Measurements from ENCODE around the gene OR2B2. TPM values are rescaled to one million over a fixed set of nuclear protein-coding genes. Genes with fewer than 3 reads are reported as not detected.
"Not testable (repeated sequence)": the region's sequence is repeated elsewhere in the genome, so short reads cannot be mapped to it uniquely, and the experiment has no call there.

OR2B2 gene
- total and polyA plus RNA-seq, 2 experiments from 2014 or later = not detected

DNA sequence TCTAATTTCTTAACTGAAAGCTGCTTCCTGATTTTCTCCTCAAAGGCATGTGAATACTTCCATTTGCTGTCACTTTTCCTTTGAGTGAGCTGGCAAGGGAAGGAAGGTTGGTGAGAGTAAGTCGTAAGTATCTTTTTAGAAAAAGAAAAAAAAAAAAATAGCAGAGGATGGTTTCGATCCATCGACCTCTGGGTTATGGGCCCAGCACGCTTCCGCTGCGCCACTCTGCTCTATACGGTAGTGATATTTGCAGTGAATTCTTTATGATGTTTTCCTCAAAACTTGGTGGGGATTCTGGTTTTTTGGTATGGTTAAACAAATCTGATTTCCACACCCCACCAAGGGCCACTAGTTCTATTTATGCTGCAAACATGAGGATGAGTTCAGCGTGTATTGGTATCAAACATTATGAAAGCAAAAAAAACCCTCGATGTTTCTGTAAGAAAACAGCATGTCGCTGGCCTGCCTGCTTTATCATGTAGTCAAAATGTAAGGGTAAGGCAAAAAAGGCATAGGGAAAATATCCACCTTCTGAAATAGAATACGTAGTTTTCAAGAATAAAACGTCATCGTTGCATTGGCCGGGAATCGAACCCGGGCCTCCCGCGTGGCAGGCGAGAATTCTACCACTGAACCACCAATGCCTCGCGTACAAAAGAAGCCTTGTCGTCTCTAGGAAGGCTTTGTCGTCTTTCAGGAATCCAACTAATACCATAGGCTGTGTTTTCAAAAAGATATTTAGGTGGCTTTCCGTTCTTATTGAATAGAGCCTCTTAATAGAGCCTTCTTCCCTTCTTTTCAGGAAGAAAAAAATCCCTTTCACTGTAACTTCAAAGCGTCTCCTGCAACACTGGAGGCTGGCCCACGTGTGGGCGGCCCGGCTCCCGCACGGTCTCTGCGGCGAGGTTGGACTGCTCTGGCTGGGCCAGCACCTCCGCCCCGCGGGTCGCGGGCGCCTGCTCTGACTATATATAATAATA lies 9.6 kb downstream of the OR2B2 start:
- Histone ChIP-seq H3K27ac (peak overlapping the region; percentile 90), H3K27me3 (no peaks in the 10 kb centered on the region), H3K36me3 (no peaks in the 10 kb centered on the region), H3K9me3 (ENCODE audit: low read depth) (no peaks in the 10 kb centered on the region), H3K4me3 (peak overlapping the region; percentile 74), H3K4me1 (ENCODE audit: low read depth) (no peaks in the 10 kb centered on the region)
- peak; percentile 78 to 85 for DNase-seq (ENCODE audit: low read depth in 1 of 2, low spot score in 1 of 2)
- TF ChIP-seq, protein P1, sequence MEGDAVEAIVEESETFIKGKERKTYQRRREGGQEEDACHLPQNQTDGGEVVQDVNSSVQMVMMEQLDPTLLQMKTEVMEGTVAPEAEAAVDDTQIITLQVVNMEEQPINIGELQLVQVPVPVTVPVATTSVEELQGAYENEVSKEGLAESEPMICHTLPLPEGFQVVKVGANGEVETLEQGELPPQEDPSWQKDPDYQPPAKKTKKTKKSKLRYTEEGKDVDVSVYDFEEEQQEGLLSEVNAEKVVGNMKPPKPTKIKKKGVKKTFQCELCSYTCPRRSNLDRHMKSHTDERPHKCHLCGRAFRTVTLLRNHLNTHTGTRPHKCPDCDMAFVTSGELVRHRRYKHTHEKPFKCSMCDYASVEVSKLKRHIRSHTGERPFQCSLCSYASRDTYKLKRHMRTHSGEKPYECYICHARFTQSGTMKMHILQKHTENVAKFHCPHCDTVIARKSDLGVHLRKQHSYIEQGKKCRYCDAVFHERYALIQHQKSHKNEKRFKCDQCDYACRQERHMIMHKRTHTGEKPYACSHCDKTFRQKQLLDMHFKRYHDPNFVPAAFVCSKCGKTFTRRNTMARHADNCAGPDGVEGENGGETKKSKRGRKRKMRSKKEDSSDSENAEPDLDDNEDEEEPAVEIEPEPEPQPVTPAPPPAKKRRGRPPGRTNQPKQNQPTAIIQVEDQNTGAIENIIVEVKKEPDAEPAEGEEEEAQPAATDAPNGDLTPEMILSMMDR (IDR thresholded peaks at IDR 0.05; ENCODE audit: low read depth, low read length) = no peak

DNA sequence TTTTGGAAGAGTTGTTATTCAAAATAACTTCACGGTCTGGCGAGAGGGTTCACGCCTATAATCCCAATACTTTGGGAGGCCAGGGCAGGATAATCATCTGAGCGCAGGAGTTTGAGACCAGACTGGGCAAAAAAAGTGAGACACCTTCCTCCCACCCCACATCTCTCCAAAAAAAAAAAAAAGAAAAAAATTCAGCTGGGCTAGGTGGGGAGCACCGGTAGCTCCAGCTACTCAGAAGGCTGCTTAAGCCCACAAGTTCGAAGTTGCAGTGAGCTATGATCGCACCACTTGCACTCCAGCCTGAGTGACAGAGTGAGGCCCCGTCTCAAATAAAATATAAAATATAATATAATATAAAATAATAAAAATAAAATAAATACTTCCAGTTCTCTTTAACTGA lies 10.4 kb downstream of the OR2B2 start:
- Histone ChIP-seq H3K4me1 (ENCODE audit: low read depth) (no peaks in the 10 kb centered on the region), H3K9me3 (ENCODE audit: low read depth) (no peaks in the 10 kb centered on the region), H3K27ac (no peak overlapping the region), H3K4me3 (no peak overlapping the region), H3K36me3 (no peaks in the 10 kb centered on the region), H3K27me3 (no peaks in the 10 kb centered on the region)
- TF ChIP-seq, protein P1 (IDR thresholded peaks at IDR 0.05; ENCODE audit: low read depth, low read length) = no peak
- peak in 1 of 2 donors; percentile 4 for DNase-seq (ENCODE audit: low read depth in 1 of 2, low spot score in 1 of 2)

DNA sequence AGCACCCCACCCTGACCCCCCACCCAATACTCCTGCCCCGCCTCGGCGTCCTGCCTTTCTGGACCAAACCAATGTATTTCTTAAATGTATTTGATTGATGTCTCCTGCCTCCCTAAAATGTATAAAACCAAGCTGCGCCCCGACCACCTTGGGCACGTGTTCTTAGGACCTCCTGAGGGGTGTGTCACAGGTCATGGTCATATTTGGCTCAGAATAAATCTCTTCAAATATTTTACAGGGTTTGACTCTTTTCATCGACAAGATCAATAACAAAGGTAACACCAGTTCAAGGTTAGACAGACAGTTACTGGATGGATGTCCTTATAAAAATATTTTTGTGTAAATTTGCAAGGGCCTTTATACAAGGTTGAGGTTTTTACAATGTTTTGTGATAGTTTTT lies 12.0 kb downstream of the OR2B2 start:
- not testable (repeated sequence) for H3K4me1 ChIP-seq (ENCODE audit: low read depth); H3K27me3 ChIP-seq; H3K4me3 ChIP-seq; H3K27ac ChIP-seq; H3K9me3 ChIP-seq (ENCODE audit: low read depth); DNase-seq (ENCODE audit: low read depth in 1 of 2, low spot score in 1 of 2); H3K36me3 ChIP-seq

DNA sequence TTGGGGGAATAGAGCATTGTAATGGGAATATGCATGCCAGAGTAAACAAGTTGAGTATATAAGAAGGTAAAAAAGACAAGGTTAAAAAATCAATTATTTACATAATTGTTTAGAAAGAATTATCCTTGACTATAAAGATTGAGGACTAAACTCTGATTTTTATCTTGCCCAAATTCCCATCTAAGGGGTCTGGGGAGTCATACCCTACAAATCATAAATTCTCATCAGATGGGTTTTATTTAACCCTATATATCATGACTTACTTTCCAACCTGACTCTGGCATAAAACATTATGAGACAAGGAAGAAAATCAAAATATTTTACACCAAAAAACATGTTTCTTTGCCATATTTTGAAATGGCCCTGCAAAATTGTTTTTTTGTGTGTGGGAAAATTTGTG lies 12.7 kb downstream of the OR2B2 start:
- Histone ChIP-seq H3K27ac (no peak overlapping the region), H3K4me1 (ENCODE audit: low read depth) (no peaks in the 10 kb centered on the region), H3K9me3 (ENCODE audit: low read depth) (no peaks in the 10 kb centered on the region), H3K4me3 (no peak overlapping the region), H3K36me3 (no peaks in the 10 kb centered on the region), H3K27me3 (no peaks in the 10 kb centered on the region)
- no peak for DNase-seq (ENCODE audit: low read depth in 1 of 2, low spot score in 1 of 2)
- TF ChIP-seq, protein P1 (IDR thresholded peaks at IDR 0.05; ENCODE audit: low read depth, low read length) = no peak

DNA sequence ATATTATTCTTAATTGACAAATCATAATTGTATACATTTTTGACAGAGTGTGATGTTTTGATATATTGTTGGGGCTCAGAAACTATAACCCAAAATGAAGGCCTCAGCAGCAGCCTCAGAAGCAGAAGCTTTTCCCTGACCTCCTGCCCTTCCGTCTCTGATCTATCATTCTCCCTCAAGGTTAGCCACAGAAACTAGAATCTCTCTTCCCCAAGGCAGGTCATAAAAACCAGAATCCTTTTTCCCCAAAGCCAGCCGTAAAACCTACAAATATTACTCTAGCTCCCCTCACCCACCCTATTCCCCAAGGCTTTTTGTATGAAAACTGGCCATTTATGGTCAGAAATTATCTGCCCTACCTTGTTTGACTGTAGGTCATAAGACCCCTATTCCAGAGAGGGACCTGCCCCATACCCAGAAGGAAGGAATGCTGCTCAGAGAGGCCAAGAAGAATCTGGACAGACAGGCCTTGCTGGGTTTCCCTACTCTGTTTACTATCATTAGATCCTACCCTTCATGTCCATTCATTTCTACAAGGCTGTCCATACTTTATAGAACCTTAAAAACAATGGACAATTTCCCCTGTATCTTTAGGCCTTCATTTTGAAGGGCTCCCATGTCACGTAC lies 14.5 kb downstream of the OR2B2 start:
- Histone ChIP-seq H3K9me3 (ENCODE audit: low read depth) (no peaks in the 10 kb centered on the region), H3K4me1 (ENCODE audit: low read depth) (no peaks in the 10 kb centered on the region), H3K36me3 (no peaks in the 10 kb centered on the region), H3K27ac (no peak overlapping the region), H3K27me3 (no peaks in the 10 kb centered on the region), H3K4me3 (no peak overlapping the region)
- no peak for DNase-seq (ENCODE audit: low read depth in 1 of 2, low spot score in 1 of 2)
- TF ChIP-seq, protein P1 (IDR thresholded peaks at IDR 0.05; ENCODE audit: low read depth, low read length) = no peak

DNA sequence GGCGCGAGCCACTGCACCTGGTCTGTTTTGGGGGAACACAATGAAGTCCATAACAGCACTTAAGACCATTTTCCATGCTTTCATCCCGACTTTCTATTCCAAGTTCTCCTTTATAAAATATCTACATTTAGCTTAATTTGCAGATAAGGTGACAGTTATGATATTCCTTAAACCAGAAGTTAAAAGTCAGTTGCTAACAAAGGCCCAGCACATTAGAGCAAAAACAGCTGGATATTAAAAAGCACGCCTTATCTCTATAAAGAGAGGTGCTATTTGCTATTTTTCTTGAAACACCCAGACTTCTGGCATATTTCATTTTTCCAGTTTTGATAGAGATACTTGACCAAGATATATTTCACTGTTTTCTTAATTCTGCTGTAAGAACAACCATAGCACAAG lies 15.8 kb downstream of the OR2B2 start:
- no peak for DNase-seq (ENCODE audit: low read depth in 1 of 2, low spot score in 1 of 2)
- Histone ChIP-seq H3K27me3 (no peaks in the 10 kb centered on the region), H3K4me1 (ENCODE audit: low read depth) (no peaks in the 10 kb centered on the region), H3K9me3 (ENCODE audit: low read depth) (no peaks in the 10 kb centered on the region), H3K27ac (peak overlapping the region; percentile 89), H3K36me3 (no peaks in the 10 kb centered on the region), H3K4me3 (no peak overlapping the region)
- TF ChIP-seq, protein P1 (IDR thresholded peaks at IDR 0.05; ENCODE audit: low read depth, low read length) = no peak
